ENCODE measurements around the gene TAF4B. TPM values are rescaled to one million over a fixed set of nuclear protein-coding genes. Genes with fewer than 3 reads are reported as not detected.
"Not testable (repeated sequence)": the region's sequence is repeated elsewhere in the genome, so short reads cannot be mapped to it uniquely, and the experiment has no call there.

Gene TAF4B
- total RNA-seq, 4 donors from 2014 or later, result 1.9 to 38.0 (median 6.5) TPM

GRCh38 chr18:26357960-26358359 lies 131.7 kb downstream of the TAF4B start:
- DNase-seq, result no peak
- Histone ChIP-seq H3K36me3 (no peaks in the 10 kb centered on the region), H3K4me3 (no peak overlapping the region), H3K27ac (no peak overlapping the region), H3K4me1 (no peaks in the 10 kb centered on the region), H3K9me3 (no peaks in the 10 kb centered on the region), H3K27me3 (no peaks in the 10 kb centered on the region)
- no peak for TF ChIP-seq POLR2A (IDR thresholded peaks at IDR 0.05)

DNA sequence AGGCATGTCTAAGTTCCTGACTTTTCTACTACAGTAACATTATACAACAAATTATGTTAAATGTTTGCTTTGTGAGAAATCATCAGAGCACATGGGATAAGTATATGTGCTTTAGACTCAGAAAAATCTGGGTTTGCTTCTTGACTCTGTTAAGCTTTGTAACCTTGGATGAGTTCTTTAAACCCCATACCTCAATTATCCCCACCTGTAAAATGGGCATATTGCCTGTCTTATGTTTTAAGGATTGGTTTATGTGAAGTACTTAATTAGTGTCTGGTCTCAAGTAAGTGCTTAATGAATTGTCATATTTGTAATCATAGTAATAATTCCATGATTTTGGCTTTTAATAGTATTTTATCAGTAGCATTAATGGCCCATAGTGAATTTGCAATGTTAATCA lies 135.8 kb downstream of the TAF4B start:
- TF ChIP-seq POLR2A (IDR thresholded peaks at IDR 0.05), result no peak
- TF ChIP-seq, protein P1, sequence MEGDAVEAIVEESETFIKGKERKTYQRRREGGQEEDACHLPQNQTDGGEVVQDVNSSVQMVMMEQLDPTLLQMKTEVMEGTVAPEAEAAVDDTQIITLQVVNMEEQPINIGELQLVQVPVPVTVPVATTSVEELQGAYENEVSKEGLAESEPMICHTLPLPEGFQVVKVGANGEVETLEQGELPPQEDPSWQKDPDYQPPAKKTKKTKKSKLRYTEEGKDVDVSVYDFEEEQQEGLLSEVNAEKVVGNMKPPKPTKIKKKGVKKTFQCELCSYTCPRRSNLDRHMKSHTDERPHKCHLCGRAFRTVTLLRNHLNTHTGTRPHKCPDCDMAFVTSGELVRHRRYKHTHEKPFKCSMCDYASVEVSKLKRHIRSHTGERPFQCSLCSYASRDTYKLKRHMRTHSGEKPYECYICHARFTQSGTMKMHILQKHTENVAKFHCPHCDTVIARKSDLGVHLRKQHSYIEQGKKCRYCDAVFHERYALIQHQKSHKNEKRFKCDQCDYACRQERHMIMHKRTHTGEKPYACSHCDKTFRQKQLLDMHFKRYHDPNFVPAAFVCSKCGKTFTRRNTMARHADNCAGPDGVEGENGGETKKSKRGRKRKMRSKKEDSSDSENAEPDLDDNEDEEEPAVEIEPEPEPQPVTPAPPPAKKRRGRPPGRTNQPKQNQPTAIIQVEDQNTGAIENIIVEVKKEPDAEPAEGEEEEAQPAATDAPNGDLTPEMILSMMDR (IDR thresholded peaks at IDR 0.05), result no peak
- Histone ChIP-seq H3K4me1 (no peaks in the 10 kb centered on the region), H3K9me3 (no peaks in the 10 kb centered on the region)

GRCh38 chr18:26367425-26367824 lies 141.2 kb downstream of the TAF4B start:
- no peaks in the 10 kb centered on the region for H3K4me1 ChIP-seq
- no peak overlapping the region for H3K4me3 ChIP-seq
- no peak overlapping the region for H3K27ac ChIP-seq
- no peaks in the 10 kb centered on the region for H3K36me3 ChIP-seq
- DNase-seq, result no peak
- TF ChIP-seq, protein P1 (IDR thresholded peaks at IDR 0.05), result no peak
- TF ChIP-seq POLR2A (IDR thresholded peaks at IDR 0.05), result no peak
- no peaks in the 10 kb centered on the region for H3K9me3 ChIP-seq
- no peaks in the 10 kb centered on the region for H3K27me3 ChIP-seq

More for the DNA sequence above, 135.8 kb downstream of the TAF4B start:
- Histone ChIP-seq H3K27ac (no peak overlapping the region), H3K4me3 (no peak overlapping the region), H3K27me3 (no peaks in the 10 kb centered on the region), H3K36me3 (no peaks in the 10 kb centered on the region)
- DNase-seq, result no peak

DNA sequence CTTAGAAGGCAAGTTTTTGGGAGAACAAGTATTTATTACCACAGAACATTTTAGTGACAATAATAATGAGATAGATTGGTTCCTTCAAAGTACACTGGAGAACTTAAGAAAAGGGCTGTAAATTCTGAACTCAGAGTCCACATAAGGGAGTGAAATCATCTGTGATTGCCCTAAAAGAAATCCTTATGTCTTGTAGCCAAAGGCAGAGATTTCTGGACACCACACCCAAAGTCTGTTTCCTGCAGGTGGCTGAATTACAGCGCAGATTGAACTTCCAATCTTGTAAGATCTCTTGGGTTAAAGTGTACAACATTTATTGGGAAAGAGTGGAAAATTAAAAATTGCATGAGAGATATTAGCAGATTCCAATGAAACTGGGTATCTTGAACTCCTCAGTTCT lies 143.8 kb downstream of the TAF4B start:
- no peaks in the 10 kb centered on the region for H3K36me3 ChIP-seq

DNA sequence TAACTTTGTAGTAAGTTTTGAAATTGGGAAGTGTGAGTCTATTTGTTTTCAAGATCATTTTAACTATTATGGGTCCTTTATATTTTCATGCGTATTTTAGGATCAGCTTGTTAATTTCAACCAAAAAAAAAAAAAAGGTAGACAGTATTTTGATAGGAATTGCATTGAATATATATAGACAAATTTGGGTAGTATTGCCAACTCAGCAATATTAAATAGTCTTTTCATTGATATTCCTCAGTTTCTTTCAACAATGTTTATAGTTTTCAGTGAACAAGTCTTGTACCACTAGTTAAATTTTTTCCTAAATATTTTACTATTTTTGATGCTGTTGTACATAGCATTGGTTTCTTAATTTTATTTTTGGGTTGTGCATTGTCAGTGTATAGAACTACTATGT lies 149.9 kb downstream of the TAF4B start:
- no peaks in the 10 kb centered on the region for H3K36me3 ChIP-seq

More for the DNA sequence above, 143.8 kb downstream of the TAF4B start:
- H3K9me3 ChIP-seq, result no peaks in the 10 kb centered on the region
- no peaks in the 10 kb centered on the region for H3K4me1 ChIP-seq
- no peaks in the 10 kb centered on the region for H3K27me3 ChIP-seq
- no peak overlapping the region for H3K4me3 ChIP-seq
- H3K27ac ChIP-seq, result no peak overlapping the region
- no peak for TF ChIP-seq POLR2A (IDR thresholded peaks at IDR 0.05)
- TF ChIP-seq, protein P1 (IDR thresholded peaks at IDR 0.05), result no peak
- DNase-seq, result no peak

GRCh38 chr18:26378701-26379100 lies 152.5 kb downstream of the TAF4B start:
- no peaks in the 10 kb centered on the region for H3K4me1 ChIP-seq
- TF ChIP-seq POLR2A (IDR thresholded peaks at IDR 0.05), result no peak
- TF ChIP-seq, protein P1 (IDR thresholded peaks at IDR 0.05), result no peak

More for the DNA sequence above, 149.9 kb downstream of the TAF4B start:
- DNase-seq, result no peak
- Histone ChIP-seq H3K27ac (no peak overlapping the region), H3K9me3 (no peaks in the 10 kb centered on the region), H3K4me3 (no peak overlapping the region), H3K4me1 (no peaks in the 10 kb centered on the region), H3K27me3 (no peaks in the 10 kb centered on the region)
- TF ChIP-seq, protein P1 (IDR thresholded peaks at IDR 0.05), result no peak
- TF ChIP-seq POLR2A (IDR thresholded peaks at IDR 0.05), result no peak

DNA sequence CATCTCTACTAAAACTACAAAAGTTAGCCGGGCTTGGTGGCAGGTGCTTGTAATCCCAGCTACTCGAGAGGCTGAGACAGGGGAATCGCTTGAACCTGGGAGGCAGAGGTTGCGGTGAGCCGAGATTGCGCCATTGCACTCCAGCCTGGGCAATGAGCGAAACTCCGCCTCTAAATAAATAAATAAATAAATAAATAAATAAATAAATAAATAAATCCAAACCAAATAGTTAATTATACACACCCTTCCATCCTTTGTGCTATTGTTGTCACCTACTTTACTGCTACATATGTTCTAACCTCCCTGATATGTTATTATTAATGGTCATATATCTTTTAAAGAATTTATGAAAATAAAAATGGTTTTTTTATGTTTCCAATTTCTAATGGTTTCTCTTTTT lies 155.3 kb downstream of the TAF4B start:
- H3K27ac ChIP-seq, H3K9me3 ChIP-seq, DNase-seq, H3K27me3 ChIP-seq, H3K4me3 ChIP-seq, H3K4me1 ChIP-seq, H3K36me3 ChIP-seq: not testable (repeated sequence)

More at GRCh38 chr18:26378701-26379100, 152.5 kb downstream of the TAF4B start:
- Histone ChIP-seq H3K36me3 (no peaks in the 10 kb centered on the region), H3K27ac (no peak overlapping the region), H3K27me3 (no peaks in the 10 kb centered on the region), H3K4me3 (no peak overlapping the region), H3K9me3 (no peaks in the 10 kb centered on the region)
- no peak for DNase-seq

Measured in Peyer's patch (tissue), 4 donors.